ENCODE data around the gene ITPKB.
A peak's percentile ranks its signal among the peaks of the same experiment; 100 is the strongest.

The ITPKB gene

GRCh38 chr1:226654668-226655055, 84.4 kb downstream of the ITPKB start:
- Mint-ChIP-seq H3K36me3 (ENCODE audit: low read depth) (no peaks in the 10 kb centered on the region), H3K9me3 (no peaks in the 10 kb centered on the region), H3K27me3 (ENCODE audit: low read depth) (peaks cover 10% of the 10 kb centered on the region), H3K4me1 (peaks cover 67% of the 10 kb centered on the region), H3K4me3 (no peak overlapping the region), H3K27ac (peak overlapping the region in 2 of 3 experiments; percentile 92)
- no peak for TF ChIP-seq CTCF (IDR thresholded peaks at IDR 0.05; ENCODE audit: unreplicated experiment in 3 of 3)

GRCh38 chr1:226654046-226654667, 84.9 kb downstream of the ITPKB start:
- Mint-ChIP-seq H3K36me3 (ENCODE audit: low read depth) (no peaks in the 10 kb centered on the region), H3K27ac (peak overlapping the region in 2 of 3 experiments; percentile 92), H3K27me3 (ENCODE audit: low read depth) (peaks cover 8% of the 10 kb centered on the region), H3K9me3 (no peaks in the 10 kb centered on the region), H3K4me3 (peak overlapping the region in 2 of 3 experiments; percentile 10 to 19), H3K4me1 (peaks cover 64% of the 10 kb centered on the region)
- no peak for TF ChIP-seq CTCF (IDR thresholded peaks at IDR 0.05; ENCODE audit: unreplicated experiment in 3 of 3)

DNA sequence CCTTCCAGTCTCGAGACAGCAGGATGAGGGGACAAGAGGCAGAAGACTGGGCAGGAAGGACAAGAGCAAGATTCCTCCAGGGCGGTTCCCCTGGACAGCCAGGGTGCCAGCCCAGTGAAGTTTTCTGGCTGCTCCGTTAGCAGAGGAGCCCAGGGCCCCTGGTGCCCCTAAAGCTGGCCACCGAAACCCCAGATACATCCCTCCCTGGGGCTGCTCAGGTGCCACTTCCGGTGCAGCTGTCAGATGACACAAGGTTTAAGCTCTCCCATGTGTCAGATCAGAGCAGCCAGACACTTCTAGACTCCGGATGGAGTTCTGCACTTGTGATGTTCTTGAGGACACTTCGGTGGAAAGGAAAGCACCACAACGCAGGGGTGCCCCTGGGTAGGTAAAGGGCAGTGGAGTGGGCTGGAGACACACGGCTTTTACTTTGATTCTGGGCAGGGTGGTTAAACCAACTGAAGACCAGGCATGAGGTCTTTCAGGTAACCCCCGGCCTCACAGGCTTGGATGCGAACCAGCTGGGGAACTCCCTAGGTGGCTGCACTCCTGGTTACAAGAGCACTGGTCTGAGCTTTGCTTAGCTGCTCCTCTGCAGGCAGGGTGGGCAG, 85.7 kb downstream of the ITPKB start:
- H3K27ac Mint-ChIP-seq = peak overlapping the region in 2 of 3 experiments; percentile 92
- peaks cover 6% of the 10 kb centered on the region for H3K27me3 Mint-ChIP-seq (ENCODE audit: low read depth)
- no peaks in the 10 kb centered on the region for H3K9me3 Mint-ChIP-seq
- TF ChIP-seq CTCF (IDR thresholded peaks at IDR 0.05; ENCODE audit: unreplicated experiment in 3 of 3) = no peak
- H3K4me3 Mint-ChIP-seq = no peak overlapping the region
- peaks cover 61% of the 10 kb centered on the region for H3K4me1 Mint-ChIP-seq
- H3K36me3 Mint-ChIP-seq (ENCODE audit: low read depth) = no peaks in the 10 kb centered on the region

GRCh38 chr1:226652613-226653012, 86.5 kb downstream of the ITPKB start:
- Mint-ChIP-seq H3K4me3 (no peak overlapping the region), H3K4me1 (peaks cover 53% of the 10 kb centered on the region), H3K27ac (no peak overlapping the region), H3K27me3 (ENCODE audit: low read depth) (peaks cover 3% of the 10 kb centered on the region), H3K9me3 (no peaks in the 10 kb centered on the region), H3K36me3 (ENCODE audit: low read depth) (no peaks in the 10 kb centered on the region)
- no peak for TF ChIP-seq CTCF (IDR thresholded peaks at IDR 0.05; ENCODE audit: unreplicated experiment in 3 of 3)

- TF ChIP-seq CTCF (IDR thresholded peaks at IDR 0.05; ENCODE audit: unreplicated experiment in 3 of 3) = no peak
- peaks cover 3% of the 10 kb centered on the region for H3K27me3 Mint-ChIP-seq (ENCODE audit: low read depth)
- peaks cover 44% of the 10 kb centered on the region for H3K4me1 Mint-ChIP-seq
Observed at GRCh38 chr1:226651732-226652105, 87.4 kb downstream of the ITPKB start.

More at GRCh38 chr1:226651732-226652105, 87.4 kb downstream of the ITPKB start:
- H3K27ac Mint-ChIP-seq = no peak overlapping the region
- no peak overlapping the region for H3K4me3 Mint-ChIP-seq
- no peaks in the 10 kb centered on the region for H3K9me3 Mint-ChIP-seq
- no peaks in the 10 kb centered on the region for H3K36me3 Mint-ChIP-seq (ENCODE audit: low read depth)
